CD14-positive monocyte (primary cell): Measurements from ENCODE around the gene MYO1E. TPM values are rescaled to one million over a fixed set of nuclear protein-coding genes. Genes with fewer than 3 reads are reported as not detected.

Experiments
- DNase-seq, 3 donors: peaks; one replicate each; pipeline ENCODE4 v3.0.0-alpha.2; 2011 to 2022
- H2AFZ ChIP-seq: 2 replicates; pipeline ENCODE4 v1.6.0; 2012; ENCODE audit warnings: mild to moderate bottlenecking, low read depth, low read length, inconsistent platforms; ENCODE audit not compliant: insufficient read depth, poor library complexity, severe bottlenecking
- H3K27ac ChIP-seq, 2 donors: 1 replicate in 1 of 2; 2 replicates in 1 of 2; pipeline ENCODE4 v1.5.1; 2012 to 2013; ENCODE audit warnings: low read length in 2 of 2, control low read depth in 1 of 2, inconsistent platforms in 1 of 2, low read depth in 1 of 2, mild to moderate bottlenecking in 1 of 2
- H3K27me3 ChIP-seq, 2 donors: one replicate each; pipeline versions ENCODE4 v1.6.0 to v1.6.1; 2011 to 2013; ENCODE audit warnings: low read length in 2 of 2; ENCODE audit not compliant: control insufficient read depth in 2 of 2, insufficient read depth in 2 of 2
- H3K36me3 ChIP-seq, 2 donors: replicated peaks in 1 of 2; 1 replicate in 1 of 2; 2 replicates in 1 of 2; pipeline versions ENCODE4 v1.5.1 to v1.6.1; 2012 to 2013; ENCODE audit warnings: low read length in 2 of 2, control low read depth in 1 of 2, inconsistent platforms in 1 of 2, mild to moderate bottlenecking in 1 of 2; ENCODE audit not compliant: insufficient read depth in 2 of 2, control insufficient read depth in 1 of 2
- H3K4me1 ChIP-seq, 2 donors: 1 replicate in 1 of 2; 2 replicates in 1 of 2; pipeline versions ENCODE4 v1.5.1 to v1.6.1; 2012 to 2013; ENCODE audit warnings: low read length in 2 of 2, control low read depth in 1 of 2, inconsistent platforms in 1 of 2, mild to moderate bottlenecking in 1 of 2, moderate library complexity in 1 of 2; ENCODE audit not compliant: insufficient read depth in 2 of 2, control insufficient read depth in 1 of 2
- H3K4me2 ChIP-seq: replicated peaks from 2 replicates; pipeline ENCODE3; 2012; ENCODE audit warnings: low read length, moderate library complexity, mild to moderate bottlenecking; ENCODE audit not compliant: poor library complexity, severe bottlenecking; ENCODE audit errors: extremely low read depth
- H3K4me3 ChIP-seq, 3 experiments: fragments of 200-600 bp in 1 of 3; sonication (generic) in 1 of 3; replicated peaks in 1 of 3; 1 replicate in 2 of 3; 2 replicates in 1 of 3; pipeline ENCODE4 v1.5.1; 2011 to 2013; ENCODE audit warnings: low read length in 3 of 3, mild to moderate bottlenecking in 3 of 3, control low read depth in 2 of 3, low read depth in 2 of 3, inconsistent platforms in 1 of 3, moderate library complexity in 1 of 3
- H3K79me2 ChIP-seq: 2 replicates; pipeline ENCODE4 v1.6.0; 2012; ENCODE audit warnings: mild to moderate bottlenecking, control low read depth, inconsistent platforms, low read length, moderate library complexity; ENCODE audit not compliant: insufficient read depth
- H3K9ac ChIP-seq: 2 replicates; pipeline ENCODE4 v1.6.0; 2017; ENCODE audit warnings: low read length, mild to moderate bottlenecking; ENCODE audit not compliant: insufficient read depth, poor library complexity, severe bottlenecking
- H3K9me3 ChIP-seq, 2 donors: replicated peaks in 1 of 2; 1 replicate in 1 of 2; 2 replicates in 1 of 2; pipeline versions ENCODE4 v1.5.1 to v1.6.1; 2012 to 2013; ENCODE audit warnings: low read length in 2 of 2, control low read depth in 1 of 2; ENCODE audit not compliant: control insufficient read depth in 1 of 2, insufficient read depth in 1 of 2
- H4K20me1 ChIP-seq: 2 replicates; pipeline ENCODE4 v1.6.0; 2012; ENCODE audit warnings: mild to moderate bottlenecking, low read length, control low read depth, moderate library complexity; ENCODE audit not compliant: insufficient read depth
- H3K27ac Mint-ChIP-seq, 7 donors: one replicate each; pipeline ENCODE4 v1.8.0; 2020; ENCODE audit warnings: mild to moderate bottlenecking in 7 of 7, mixed read lengths in 7 of 7, moderate library complexity in 6 of 7, inconsistent platforms in 2 of 7
- H3K27me3 Mint-ChIP-seq, 3 donors: one replicate each; pipeline ENCODE4 v1.8.0; 2021 to 2022; ENCODE audit warnings: low read depth in 3 of 3, mild to moderate bottlenecking in 3 of 3, mixed read lengths in 3 of 3, moderate library complexity in 3 of 3, inconsistent platforms in 1 of 3
- H3K36me3 Mint-ChIP-seq, 2 donors: one replicate each; pipeline ENCODE4 v1.8.0; 2020; ENCODE audit warnings: mixed read lengths in 2 of 2, inconsistent platforms in 1 of 2, mild to moderate bottlenecking in 1 of 2
- H3K4me1 Mint-ChIP-seq: one replicate; pipeline ENCODE4 v1.8.0; 2020; ENCODE audit warnings: mild to moderate bottlenecking, mixed read lengths
- H3K4me3 Mint-ChIP-seq, 2 donors: one replicate each; pipeline ENCODE4 v1.8.0; 2020; ENCODE audit warnings: mild to moderate bottlenecking in 2 of 2, mixed read lengths in 2 of 2, moderate library complexity in 1 of 2
- H3K9me3 Mint-ChIP-seq, 7 donors: one replicate each; pipeline ENCODE4 v1.8.0; 2020 to 2022; ENCODE audit warnings: mixed read lengths in 7 of 7, mild to moderate bottlenecking in 6 of 7, moderate library complexity in 6 of 7, inconsistent platforms in 2 of 7
- WGBS: methylation state at CpG from one replicate; pipeline ENCODE4 v1.1.5; 2013; ENCODE audit warnings: missing lambda C conversion rate; ENCODE audit not compliant: insufficient coverage; 5-methylcytosine and 5-hydroxymethylcytosine counted together
- intact Hi-C, 2 donors: fragments of 100-400 bp; cut with micrococcal nuclease; formaldehyde crosslinking; loops; one replicate each; pipeline versions ENCODE4 v1.15.0 to v1.15.1; 2023
- polyA plus RNA-seq, 3 donors: library from polyadenylated mRNA; depleted of rRNA in 1 of 3; unstranded in 2 of 3; stranded (reverse) in 1 of 3; fragments of 300-500 nt in 2 of 3; fragments of >200 nt in 1 of 3; fragmentation: Illumina TruSeq in 2 of 3; gene quantifications; 1 replicate in 2 of 3; 2 replicates in 1 of 3; pipeline ENCODE4 v1.2.3, GENCODE V29; 2012 to 2021
- TF ChIP-seq, protein P1 (sequence below): fragments of 200-600 bp; IDR thresholded peaks from one replicate; pipeline ENCODE4 v1.8.0; 2022; ENCODE audit warnings: antibody characterized with exemption, mild to moderate bottlenecking

MYO1E gene
- polyA plus RNA-seq, 3 donors, result 5.5 to 16.2 (median 6.2) TPM

DNA sequence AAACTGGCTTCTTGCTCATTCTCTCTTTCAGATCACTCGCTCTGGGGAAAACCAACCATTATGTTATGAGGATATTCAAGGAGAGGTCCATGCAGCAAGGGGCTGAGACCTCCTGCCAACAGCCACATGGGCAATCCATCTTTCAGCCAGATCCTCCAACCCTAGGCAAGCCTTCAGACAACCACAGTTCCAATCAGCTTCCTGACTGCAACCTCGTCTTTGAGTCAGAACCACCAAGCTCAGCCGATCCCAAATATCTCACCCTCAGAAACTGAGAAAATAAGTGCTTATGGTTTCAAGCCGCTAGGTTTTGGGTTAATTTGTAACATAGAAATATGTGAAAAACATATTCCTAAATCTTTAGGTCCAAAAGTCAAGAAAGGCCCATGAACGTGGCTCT is 155.8 kb downstream of the MYO1E start:
- H3K27me3 ChIP-seq, result no peaks in the 10 kb centered on the region
- no peaks in the 10 kb centered on the region for H3K9me3 ChIP-seq
- intact Hi-C loops, result no loop called here
- no peak overlapping the region for H3K9ac ChIP-seq
- no peak overlapping the region for H3K4me3 Mint-ChIP-seq
- no peaks in the 10 kb centered on the region for H3K9me3 Mint-ChIP-seq
- H3K4me2 ChIP-seq, result no peak overlapping the region
- no peak overlapping the region for H3K27ac Mint-ChIP-seq
- peaks cover 0 to 2% (median 0%) of the 10 kb centered on the region in 3 donors for H3K27me3 Mint-ChIP-seq
- no peaks in the 10 kb centered on the region for H3K79me2 ChIP-seq
- peaks cover 61 to 65% of the 10 kb centered on the region in 2 donors for H3K36me3 Mint-ChIP-seq
- peaks cover 33 to 65% of the 10 kb centered on the region in 2 donors for H3K36me3 ChIP-seq
- no peak overlapping the region for H2AFZ ChIP-seq
- no peak overlapping the region for H3K4me3 ChIP-seq
- TF ChIP-seq, protein P1, sequence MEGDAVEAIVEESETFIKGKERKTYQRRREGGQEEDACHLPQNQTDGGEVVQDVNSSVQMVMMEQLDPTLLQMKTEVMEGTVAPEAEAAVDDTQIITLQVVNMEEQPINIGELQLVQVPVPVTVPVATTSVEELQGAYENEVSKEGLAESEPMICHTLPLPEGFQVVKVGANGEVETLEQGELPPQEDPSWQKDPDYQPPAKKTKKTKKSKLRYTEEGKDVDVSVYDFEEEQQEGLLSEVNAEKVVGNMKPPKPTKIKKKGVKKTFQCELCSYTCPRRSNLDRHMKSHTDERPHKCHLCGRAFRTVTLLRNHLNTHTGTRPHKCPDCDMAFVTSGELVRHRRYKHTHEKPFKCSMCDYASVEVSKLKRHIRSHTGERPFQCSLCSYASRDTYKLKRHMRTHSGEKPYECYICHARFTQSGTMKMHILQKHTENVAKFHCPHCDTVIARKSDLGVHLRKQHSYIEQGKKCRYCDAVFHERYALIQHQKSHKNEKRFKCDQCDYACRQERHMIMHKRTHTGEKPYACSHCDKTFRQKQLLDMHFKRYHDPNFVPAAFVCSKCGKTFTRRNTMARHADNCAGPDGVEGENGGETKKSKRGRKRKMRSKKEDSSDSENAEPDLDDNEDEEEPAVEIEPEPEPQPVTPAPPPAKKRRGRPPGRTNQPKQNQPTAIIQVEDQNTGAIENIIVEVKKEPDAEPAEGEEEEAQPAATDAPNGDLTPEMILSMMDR, result no peak
- no peak overlapping the region for H3K27ac ChIP-seq
- H3K4me1 Mint-ChIP-seq, result no peaks in the 10 kb centered on the region
- no peak for DNase-seq
- no CpG with 5 or more reads among the region's 5 CpGs for WGBS
- H3K4me1 ChIP-seq, result no peaks in the 10 kb centered on the region
- no peaks in the 10 kb centered on the region for H4K20me1 ChIP-seq

DNA sequence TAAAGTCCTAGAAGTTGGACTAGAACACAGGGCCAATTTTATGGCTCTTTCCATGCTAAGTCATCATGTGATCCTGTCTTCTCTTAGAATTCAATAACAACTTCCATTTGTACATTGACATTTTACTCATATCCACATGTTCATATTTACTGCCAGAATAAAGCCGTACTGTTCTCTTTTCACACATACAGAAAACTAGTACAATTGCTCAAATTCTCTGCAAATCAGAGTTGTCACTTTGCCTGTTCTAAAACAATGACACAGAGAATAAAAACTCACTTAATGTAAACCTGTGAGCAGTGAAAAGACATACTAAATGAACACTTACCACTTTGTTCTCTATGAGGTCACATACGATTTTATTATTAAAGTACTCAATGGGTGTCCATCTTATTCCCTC is 162.5 kb downstream of the MYO1E start:
- Histone ChIP-seq H2AFZ (no peak overlapping the region), H3K4me1 (no peaks in the 10 kb centered on the region), H3K4me2 (no peak overlapping the region), H4K20me1 (no peaks in the 10 kb centered on the region), H3K36me3 (peaks cover 44 to 67% of the 10 kb centered on the region in 2 donors), H3K27ac (no peak overlapping the region), H3K27me3 (no peaks in the 10 kb centered on the region), H3K9ac (no peak overlapping the region), H3K9me3 (no peaks in the 10 kb centered on the region), H3K4me3 (no peak overlapping the region), H3K79me2 (no peaks in the 10 kb centered on the region)
- TF ChIP-seq, protein P1, result no peak
- intact Hi-C loops, result no loop called here
- WGBS, result 100% methylated on average over 1 of the region's 2 CpGs
- Mint-ChIP-seq H3K27me3 (peaks cover 0 to 2% (median 0%) of the 10 kb centered on the region in 3 donors), H3K9me3 (peaks cover 0 to 4% (median 0%) of the 10 kb centered on the region in 7 donors), H3K27ac (no peak overlapping the region), H3K4me3 (no peak overlapping the region), H3K4me1 (no peaks in the 10 kb centered on the region), H3K36me3 (peaks cover 55 to 85% of the 10 kb centered on the region in 2 donors)
- DNase-seq, result no peak
